Activated CD4-positive, alpha-beta T cell treated with anti-CD3 and anti-CD28 coated beads for 36 hours (primary cell): ENCODE results near the gene FOXO6. TPM values are rescaled to one million over a fixed set of nuclear protein-coding genes. Genes with fewer than 3 reads are reported as not detected.

Source experiments
- ATAC-seq: fragments of 200-7000 bp; cut with Tn5 transposase; one replicate; pipeline ENCODE4 v1.10.0; 2021; ENCODE audit warnings: mild to moderate bottlenecking, moderate library complexity
- CTCF ChIA-PET: fragments of 350-600 bp; sonication (Branson Sonifier 250); formaldehyde crosslinking; loops from one replicate; lab custom pipeline; 2021; ENCODE audit warnings: antibody characterized with exemption; lab: Charles Lee
- POLR2A ChIA-PET: fragments of 350-600 bp; sonication (Branson Sonifier 250); formaldehyde crosslinking; loops from one replicate; lab custom pipeline; 2021; ENCODE audit warnings: antibody characterized with exemption, inconsistent platforms; lab: Charles Lee
- DNase-seq: peaks from one replicate; pipeline ENCODE4 v3.0.0-alpha.2; 2020
- H3K27ac Mint-ChIP-seq: one replicate; pipeline ENCODE4 v1.8.0; 2021; ENCODE audit warnings: mixed read lengths
- H3K27me3 Mint-ChIP-seq: one replicate; pipeline ENCODE4 v1.8.0; 2021; ENCODE audit warnings: mixed read lengths
- H3K36me3 Mint-ChIP-seq: one replicate; pipeline ENCODE4 v1.8.0; 2021; ENCODE audit warnings: low read depth, mixed read lengths
- H3K4me1 Mint-ChIP-seq: one replicate; pipeline ENCODE4 v1.8.0; 2021; ENCODE audit warnings: mixed read lengths
- H3K4me3 Mint-ChIP-seq: one replicate; pipeline ENCODE4 v1.8.0; 2021; ENCODE audit warnings: mild to moderate bottlenecking, moderate library complexity, mixed read lengths
- H3K9me3 Mint-ChIP-seq: one replicate; pipeline ENCODE4 v1.8.0; 2021; ENCODE audit warnings: low read depth, mixed read lengths
- intact Hi-C, 2 experiments: fragments of 100-400 bp; cut with DNase I in 1 of 2; cut with micrococcal nuclease in 1 of 2; formaldehyde crosslinking; loops; one replicate each; pipeline versions ENCODE4 v1.14.2 to v1.15.1; 2022 to 2024; cut with DNase I, micrococcal nuclease
- total RNA-seq, 2 experiments: library from RNA; stranded (reverse); gene quantifications; one replicate each; pipeline ENCODE4 v1.2.3, GENCODE V29; 2021

Gene FOXO6
- total RNA-seq, 2 experiments from 2014 or later: 0.09 TPM; not detected in 1

- Mint-ChIP-seq H3K9me3 (no peaks in the 10 kb centered on the region), H3K4me1 (no peaks in the 10 kb centered on the region), H3K36me3 (no peaks in the 10 kb centered on the region), H3K27ac (no peak overlapping the region), H3K4me3 (no peak overlapping the region), H3K27me3 (no peaks in the 10 kb centered on the region)
- ChIA-PET POLR2A (no interaction called here), CTCF (interaction anchor here (0.8 to 3.6 kb wide), 3 partner anchors 37 to 118 kb away, joined by 3 to 19 read pairs (median 4); no protein-coding TSS in a partner anchor)
- ATAC-seq (no peak), DNase-seq (no peak)
- intact Hi-C loops: loop anchor here in 1 of 2 experiments (5.0 kb wide), 1 partner anchor 53 kb away; no protein-coding TSS in a partner anchor
Measured at GRCh38 chr1:41319807-41320711, 41.2 kb upstream of the FOXO6 start.

DNA sequence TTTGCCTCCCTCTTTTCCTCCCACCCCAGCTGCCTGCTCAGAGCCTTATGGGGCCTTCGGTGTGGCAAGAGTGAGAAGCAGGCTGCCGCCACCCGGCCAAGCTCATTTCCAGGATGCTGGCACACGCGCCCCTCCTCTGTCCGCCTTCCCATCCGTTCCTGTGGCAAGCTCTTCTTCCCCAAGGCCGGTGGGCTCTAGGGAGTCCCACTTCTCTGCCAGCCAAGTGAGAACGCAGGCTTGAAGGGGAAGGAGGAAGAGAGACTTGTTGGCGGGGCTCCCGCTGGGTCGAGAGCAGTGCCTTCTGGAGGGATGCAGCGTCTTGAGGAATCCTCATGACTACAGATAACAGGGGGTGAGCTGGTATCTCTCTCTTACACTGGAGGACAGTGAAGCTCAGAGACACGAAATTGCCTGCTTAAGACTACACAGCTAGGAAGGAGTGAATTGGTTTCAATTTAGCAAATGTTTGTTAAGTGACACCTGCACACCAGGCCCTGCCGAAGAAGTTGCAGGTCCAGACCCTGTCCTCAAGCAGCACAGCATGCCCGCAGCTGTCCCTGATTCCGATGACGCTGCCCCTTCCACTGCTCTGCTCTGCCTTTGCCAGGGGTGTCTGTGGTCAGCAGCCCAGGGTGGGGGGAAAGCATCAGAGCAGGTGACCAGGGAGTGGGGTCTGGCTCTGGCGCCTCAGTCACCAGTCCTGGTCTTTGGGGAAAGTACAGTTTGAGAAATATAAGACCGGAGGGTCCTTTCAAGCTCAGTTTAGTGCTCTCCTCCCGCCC is 40.1 kb upstream of the FOXO6 start:
- ATAC-seq (no peak), DNase-seq (no peak)
- ChIA-PET POLR2A (no interaction called here), CTCF (interaction anchor here (0.8 to 3.6 kb wide), 3 partner anchors 39 to 117 kb away, joined by 3 to 19 read pairs (median 4); no protein-coding TSS in a partner anchor)
- no peaks in the 10 kb centered on the region for H3K4me1 Mint-ChIP-seq
- H3K9me3 Mint-ChIP-seq: no peaks in the 10 kb centered on the region
- H3K36me3 Mint-ChIP-seq: no peaks in the 10 kb centered on the region
- intact Hi-C loops: loop anchor here in 1 of 2 experiments (5.0 kb wide), 1 partner anchor 54 kb away; no protein-coding TSS in a partner anchor
- no peak overlapping the region for H3K27ac Mint-ChIP-seq
- no peaks in the 10 kb centered on the region for H3K27me3 Mint-ChIP-seq
- H3K4me3 Mint-ChIP-seq: no peak overlapping the region

- POLR2A ChIA-PET: interaction anchor here (1.0 kb wide), 1 partner anchor 19 kb away, joined by 3 read pairs; no protein-coding TSS in a partner anchor
- no peaks in the 10 kb centered on the region for H3K27me3 Mint-ChIP-seq
- no peaks in the 10 kb centered on the region for H3K36me3 Mint-ChIP-seq
- ATAC-seq (no peak), DNase-seq (no peak)
- CTCF ChIA-PET: interaction anchor here (0.5 to 3.6 kb wide), 10 partner anchors 12 to 111 kb away, joined by 3 to 19 read pairs (median 4); no protein-coding TSS in a partner anchor
- intact Hi-C loops: loop anchor here in 1 of 2 experiments (2.0 to 5.0 kb wide), 2 partner anchors 55 to 95 kb away; no protein-coding TSS in a partner anchor
- no peaks in the 10 kb centered on the region for H3K9me3 Mint-ChIP-seq
- no peak overlapping the region for H3K4me3 Mint-ChIP-seq
- H3K4me1 Mint-ChIP-seq: no peaks in the 10 kb centered on the region
- no peak overlapping the region for H3K27ac Mint-ChIP-seq
Measured at GRCh38 chr1:41322101-41322661, 39.1 kb upstream of the FOXO6 start.

DNA sequence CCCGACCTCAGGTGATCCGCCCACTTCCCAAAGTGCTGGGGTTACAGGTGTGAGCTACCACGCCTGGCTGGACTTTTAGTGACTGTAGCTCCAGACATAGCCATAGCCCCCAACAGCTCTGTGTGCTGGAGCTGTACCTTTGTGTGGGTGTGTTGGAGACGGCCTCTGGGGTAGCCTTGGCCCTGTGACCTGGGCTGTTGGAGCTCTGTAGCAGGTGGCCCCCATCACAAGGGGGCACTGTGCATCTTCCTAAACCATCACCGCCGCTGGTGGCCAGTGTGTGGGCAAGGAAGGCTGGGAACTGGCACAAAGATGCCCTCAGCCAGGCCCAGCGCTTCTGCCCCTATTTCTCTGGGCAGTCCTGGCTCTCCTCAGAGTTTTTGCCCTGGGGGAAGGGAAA is 38.4 kb upstream of the FOXO6 start:
- intact Hi-C loops: loop anchor here (1.0 to 5.0 kb wide), 4 partner anchors 56 to 109 kb away; no protein-coding TSS in a partner anchor
- Mint-ChIP-seq H3K27me3 (no peaks in the 10 kb centered on the region), H3K4me3 (no peak overlapping the region), H3K36me3 (no peaks in the 10 kb centered on the region), H3K9me3 (no peaks in the 10 kb centered on the region), H3K27ac (no peak overlapping the region), H3K4me1 (no peaks in the 10 kb centered on the region)
- POLR2A ChIA-PET: interaction anchor here (1.0 kb wide), 1 partner anchor 18 kb away, joined by 3 read pairs; no protein-coding TSS in a partner anchor
- CTCF ChIA-PET: interaction anchor here (0.5 to 3.6 kb wide), 10 partner anchors 13 to 111 kb away, joined by 3 to 19 read pairs (median 4); no protein-coding TSS in a partner anchor
- ATAC-seq: peak; percentile 76
- DNase-seq: peak; percentile 62

DNA sequence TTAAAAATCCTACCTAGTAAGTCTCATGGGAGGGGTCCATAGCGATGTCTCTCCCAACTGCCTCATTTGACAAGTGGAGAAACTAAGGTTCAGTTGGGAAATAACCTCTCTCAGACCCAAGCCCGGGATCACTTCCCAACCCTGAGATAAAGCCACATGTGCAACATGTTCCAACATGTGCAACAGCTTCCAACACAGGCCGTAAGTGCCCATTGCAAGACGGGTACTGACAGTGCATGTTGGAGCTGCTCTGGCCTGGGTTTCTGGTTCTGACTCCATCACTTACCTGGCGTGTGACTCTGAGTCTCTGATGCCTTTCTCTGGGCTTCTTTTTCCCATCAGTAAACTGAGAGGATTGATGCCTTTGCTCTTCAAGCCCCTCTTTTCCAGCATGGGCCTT is 38.0 kb upstream of the FOXO6 start:
- Mint-ChIP-seq H3K4me1 (no peaks in the 10 kb centered on the region), H3K9me3 (no peaks in the 10 kb centered on the region), H3K27me3 (no peaks in the 10 kb centered on the region), H3K36me3 (no peaks in the 10 kb centered on the region), H3K27ac (no peak overlapping the region), H3K4me3 (no peak overlapping the region)
- DNase-seq (no peak), ATAC-seq (no peak)
- ChIA-PET POLR2A (interaction anchor here (1.0 kb wide), 1 partner anchor 18 kb away, joined by 3 read pairs; no protein-coding TSS in a partner anchor), CTCF (interaction anchor here (1.0 to 3.6 kb wide), 4 partner anchors 92 to 110 kb away, joined by 4 to 19 read pairs (median 15); no protein-coding TSS in a partner anchor)
- intact Hi-C loops: loop anchor here (1.0 to 5.0 kb wide), 4 partner anchors 56 to 109 kb away; no protein-coding TSS in a partner anchor

DNA sequence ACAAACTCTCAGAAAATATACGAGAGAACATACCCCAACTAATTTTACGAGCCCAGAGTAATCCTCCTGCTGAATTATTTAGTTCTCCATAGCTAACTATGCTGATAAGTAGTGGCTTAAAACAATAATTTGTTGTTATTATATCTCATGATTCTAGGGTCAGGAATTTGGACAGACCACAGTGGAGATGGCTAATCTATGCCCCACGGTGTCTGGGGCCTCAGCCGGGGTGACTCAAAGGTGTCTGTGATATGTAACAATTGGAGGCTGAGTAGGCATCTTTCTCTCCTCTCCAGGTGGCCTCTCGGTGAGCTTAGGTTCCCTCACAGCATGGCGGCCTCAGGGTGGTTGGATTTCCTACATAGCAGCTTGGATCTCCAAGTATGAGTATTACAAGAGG is 35.4 kb upstream of the FOXO6 start:
- no peak overlapping the region for H3K4me3 Mint-ChIP-seq
- no peak for DNase-seq
- intact Hi-C loops: no loop called here
- ChIA-PET CTCF (interaction anchor here (0.7 kb wide), 1 partner anchor 76 kb away, joined by 3 read pairs; no protein-coding TSS in a partner anchor), POLR2A (no interaction called here)
- ATAC-seq: no peak
- H3K27me3 Mint-ChIP-seq: no peaks in the 10 kb centered on the region
- H3K36me3 Mint-ChIP-seq: no peaks in the 10 kb centered on the region
- H3K4me1 Mint-ChIP-seq: no peaks in the 10 kb centered on the region
- no peaks in the 10 kb centered on the region for H3K9me3 Mint-ChIP-seq
- H3K27ac Mint-ChIP-seq: no peak overlapping the region

DNA sequence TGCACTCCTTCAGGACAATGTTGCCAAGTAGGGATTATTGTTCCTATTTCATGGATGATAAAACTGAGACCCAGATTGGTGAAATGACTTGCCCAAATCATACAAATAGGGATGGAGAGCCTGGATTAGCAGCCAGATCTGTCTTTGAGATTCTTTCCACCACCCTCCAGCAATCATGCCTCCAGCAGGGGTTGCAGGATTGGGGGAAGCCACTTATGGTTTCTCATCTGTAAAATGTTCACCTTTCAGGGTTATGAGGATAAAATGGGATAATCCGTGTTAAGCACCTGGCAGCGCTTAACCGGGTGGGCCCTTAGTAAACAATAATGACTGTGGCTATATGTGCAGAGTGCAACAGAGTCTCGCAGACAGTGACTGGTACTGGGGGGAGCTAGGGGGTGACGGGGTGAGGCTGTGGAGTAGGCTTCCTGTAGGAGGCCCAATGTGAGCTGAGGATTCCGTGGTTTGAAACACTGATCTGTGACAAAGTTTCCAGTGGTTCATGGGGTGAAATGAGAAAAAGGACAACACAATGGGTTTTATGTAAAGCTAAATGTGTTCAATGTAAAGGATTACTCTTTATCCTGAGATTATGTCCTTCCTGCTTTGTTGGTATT is 33.7 kb upstream of the FOXO6 start:
- H3K4me1 Mint-ChIP-seq: no peaks in the 10 kb centered on the region
- H3K4me3 Mint-ChIP-seq: no peak overlapping the region
- ChIA-PET CTCF (interaction anchor here (0.6 to 1.0 kb wide), 4 partner anchors 14 to 105 kb away, joined by 3 to 4 read pairs (median 4); no protein-coding TSS in a partner anchor), POLR2A (no interaction called here)
- H3K27me3 Mint-ChIP-seq: no peaks in the 10 kb centered on the region
- DNase-seq: no peak
- intact Hi-C loops: no loop called here
- H3K36me3 Mint-ChIP-seq: no peaks in the 10 kb centered on the region
- no peak overlapping the region for H3K27ac Mint-ChIP-seq
- H3K9me3 Mint-ChIP-seq: no peaks in the 10 kb centered on the region
- ATAC-seq: no peak

DNA sequence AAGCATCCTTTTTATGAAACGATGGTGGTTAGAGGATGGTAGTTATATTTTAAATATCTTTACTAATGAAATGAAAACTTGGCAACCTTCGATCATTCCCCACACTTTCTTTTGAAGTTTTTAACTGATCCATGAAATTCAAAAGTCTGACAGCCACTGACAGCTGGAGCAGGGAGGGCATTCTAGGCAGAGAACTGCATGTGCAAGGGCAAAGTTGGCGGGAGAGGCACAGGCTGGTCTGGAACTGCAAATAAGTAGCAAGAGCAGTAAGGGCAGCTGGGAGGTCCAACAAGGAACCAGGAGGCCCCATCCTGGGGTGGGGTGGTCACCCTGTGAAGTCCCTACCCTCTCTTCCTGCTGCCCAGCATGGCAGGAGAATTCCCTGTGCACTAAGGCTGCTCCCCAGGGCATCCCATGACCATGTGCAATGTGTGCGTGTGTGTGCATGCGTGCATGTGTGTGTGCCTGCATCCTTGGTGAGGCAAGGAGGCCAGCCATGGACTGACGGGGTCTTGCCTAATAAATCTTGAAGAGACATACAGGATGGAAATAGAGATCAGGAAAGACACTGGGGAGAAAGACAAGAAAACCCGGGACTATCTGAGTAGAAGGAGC is 33.1 kb upstream of the FOXO6 start:
- H3K4me1 Mint-ChIP-seq: peaks cover 2% of the 10 kb centered on the region
- peaks cover 2% of the 10 kb centered on the region for H3K9me3 Mint-ChIP-seq
- no peak overlapping the region for H3K27ac Mint-ChIP-seq
- peaks cover 2% of the 10 kb centered on the region for H3K27me3 Mint-ChIP-seq
- intact Hi-C loops: no loop called here
- ATAC-seq (no peak), DNase-seq (no peak)
- no peaks in the 10 kb centered on the region for H3K36me3 Mint-ChIP-seq
- ChIA-PET POLR2A (no interaction called here), CTCF (interaction anchor here (0.6 to 1.0 kb wide), 3 partner anchors 45 to 104 kb away, joined by 3 to 4 read pairs (median 3); no protein-coding TSS in a partner anchor)
- no peak overlapping the region for H3K4me3 Mint-ChIP-seq

DNA sequence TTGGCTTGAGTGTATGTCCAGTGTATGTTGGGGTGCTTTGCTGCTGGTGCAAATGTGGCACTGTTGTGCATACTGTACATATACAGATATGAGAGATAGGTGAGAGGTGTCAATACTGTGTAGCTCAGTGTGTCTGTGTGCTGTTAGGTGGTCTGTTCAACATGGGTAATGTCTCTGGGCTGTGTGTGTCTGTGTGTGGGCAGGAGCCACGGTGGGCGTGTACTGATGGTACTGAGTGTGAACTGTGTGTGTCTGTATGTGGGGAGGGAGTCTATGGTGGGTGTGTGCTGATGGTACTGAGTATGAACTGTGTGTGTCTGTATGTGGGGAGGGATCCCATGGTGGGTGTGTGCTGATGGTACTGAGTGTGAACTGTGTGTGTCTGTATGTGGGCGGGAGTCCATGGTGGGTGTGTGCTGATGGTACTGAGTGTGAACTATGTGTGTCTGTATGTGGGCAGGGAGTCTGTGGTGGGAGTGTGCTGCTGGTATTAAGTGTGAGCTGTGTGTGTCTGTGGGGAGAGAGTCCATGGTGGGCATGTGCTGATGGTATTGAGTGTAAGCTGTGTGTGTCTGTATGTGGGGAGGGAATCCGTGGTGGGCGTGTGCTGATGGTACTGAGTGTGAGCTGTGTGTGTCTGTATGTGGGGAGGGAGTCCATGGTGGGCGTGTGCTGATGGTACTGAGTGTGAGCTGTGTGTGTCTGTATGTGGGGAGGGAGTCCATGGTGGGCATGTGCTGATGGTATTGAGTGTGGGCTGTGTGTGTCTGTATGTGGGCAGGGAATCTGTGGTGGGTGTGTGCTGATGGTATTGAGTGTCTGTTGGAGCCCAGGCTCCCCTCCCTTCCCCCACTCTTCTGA is 32.2 kb upstream of the FOXO6 start:
- DNase-seq: no peak
- Mint-ChIP-seq H3K4me3 (no peak overlapping the region), H3K27me3 (peaks cover 3% of the 10 kb centered on the region), H3K9me3 (peaks cover 2% of the 10 kb centered on the region), H3K27ac (no peak overlapping the region), H3K4me1 (peaks cover 6% of the 10 kb centered on the region), H3K36me3 (no peaks in the 10 kb centered on the region)
- ChIA-PET POLR2A (no interaction called here), CTCF (interaction anchor here (0.8 to 1.1 kb wide), 2 partner anchors 15 to 86 kb away, joined by 3 to 4 read pairs; no protein-coding TSS in a partner anchor)
- intact Hi-C loops: no loop called here
- ATAC-seq: no peak
